Measurements from ENCODE around the gene NEK9.

The NEK9 gene

GRCh38 chr14:75113932-75114539 is 12.8 kb downstream of the NEK9 start (continued):
- TF ChIP-seq TOX (CRISPR knock-in tag; IDR thresholded peaks at IDR 0.05; ENCODE audit: borderline replicate concordance) (no peak), POU6F1 (CRISPR knock-in tag; IDR thresholded peaks at IDR 0.05; ENCODE audit: borderline replicate concordance, low read depth) (no peak), CSDC2 (CRISPR knock-in tag; IDR thresholded peaks at IDR 0.05) (no peak)

GRCh38 chr14:75109877-75110276 is 17.0 kb downstream of the NEK9 start:
- no peak for ATAC-seq
- no peak for TF ChIP-seq TOX (CRISPR knock-in tag; IDR thresholded peaks at IDR 0.05; ENCODE audit: borderline replicate concordance)
- TF ChIP-seq OSR1 (CRISPR knock-in tag; IDR thresholded peaks at IDR 0.05), result no peak
- TF ChIP-seq ESRRG (CRISPR knock-in tag; IDR thresholded peaks at IDR 0.05), result no peak
- TF ChIP-seq RARB (CRISPR knock-in tag; IDR thresholded peaks at IDR 0.05), result no peak
- no peak for TF ChIP-seq ZNF8 (CRISPR knock-in tag; IDR thresholded peaks at IDR 0.05)
- TF ChIP-seq ARNTL (CRISPR knock-in tag; IDR thresholded peaks at IDR 0.05; ENCODE audit: borderline replicate concordance, low read depth), result no peak
- no peak for TF ChIP-seq SNAI2 (CRISPR knock-in tag; IDR thresholded peaks at IDR 0.05)
- no peak for TF ChIP-seq GLIS3 (CRISPR knock-in tag; IDR thresholded peaks at IDR 0.05)
- TF ChIP-seq ISL1 (CRISPR knock-in tag; IDR thresholded peaks at IDR 0.05), result no peak
- no peak for TF ChIP-seq ZFP3 (CRISPR knock-in tag; IDR thresholded peaks at IDR 0.05)
- no peak for TF ChIP-seq ZC3H10 (CRISPR knock-in tag; IDR thresholded peaks at IDR 0.05)
- no peak for TF ChIP-seq PPARA (CRISPR knock-in tag; IDR thresholded peaks at IDR 0.05; ENCODE audit: borderline replicate concordance)
- TF ChIP-seq ZNF70 (CRISPR knock-in tag; IDR thresholded peaks at IDR 0.05), result no peak
- no peak for TF ChIP-seq ZFP30 (CRISPR knock-in tag; IDR thresholded peaks at IDR 0.05)
- no peak for TF ChIP-seq PATZ1 (CRISPR knock-in tag; IDR thresholded peaks at IDR 0.05; ENCODE audit: borderline replicate concordance)
- TF ChIP-seq TCF4 (CRISPR knock-in tag; IDR thresholded peaks at IDR 0.05; ENCODE audit: borderline replicate concordance), result no peak
- TF ChIP-seq CREB5 (CRISPR knock-in tag; IDR thresholded peaks at IDR 0.05; ENCODE audit: low read depth), result no peak
- TF ChIP-seq POU6F1 (CRISPR knock-in tag; IDR thresholded peaks at IDR 0.05; ENCODE audit: borderline replicate concordance, low read depth), result no peak

- TF ChIP-seq OSR1 (CRISPR knock-in tag; IDR thresholded peaks at IDR 0.05) (no peak), BACH2 (CRISPR knock-in tag; IDR thresholded peaks at IDR 0.05; ENCODE audit: borderline replicate concordance) (no peak), GLIS3 (CRISPR knock-in tag; IDR thresholded peaks at IDR 0.05) (no peak), PPARA (CRISPR knock-in tag; IDR thresholded peaks at IDR 0.05; ENCODE audit: borderline replicate concordance) (no peak), PATZ1 (CRISPR knock-in tag; IDR thresholded peaks at IDR 0.05; ENCODE audit: borderline replicate concordance) (no peak), RARB (CRISPR knock-in tag; IDR thresholded peaks at IDR 0.05) (no peak), ZNF70 (CRISPR knock-in tag; IDR thresholded peaks at IDR 0.05) (no peak), ZNF565 (CRISPR knock-in tag; conservative IDR thresholded peaks at IDR 0.05; ENCODE audit: low read depth) (no peak), ESRRG (CRISPR knock-in tag; IDR thresholded peaks at IDR 0.05) (no peak), ZFP30 (CRISPR knock-in tag; IDR thresholded peaks at IDR 0.05) (no peak), ZFP3 (CRISPR knock-in tag; IDR thresholded peaks at IDR 0.05) (no peak), ARNTL (CRISPR knock-in tag; IDR thresholded peaks at IDR 0.05; ENCODE audit: borderline replicate concordance, low read depth) (no peak)
- ATAC-seq, result no peak
Observed at GRCh38 chr14:75107186-75107585, 19.7 kb downstream of the NEK9 start.

Measured in SK-N-SH treated with all-trans-retinoic acid at 6 μM for 48 hours (cell line).